22Rv1 (cell line): ENCODE measurements around the gene APOLD1.

ENCODE experiments used
- CTCF ChIP-seq: fragments of 450-650 bp; IDR thresholded peaks from 2 replicates; pipeline ENCODE4 v1.5.1; 2017; ENCODE audit warnings: mild to moderate bottlenecking
- ZFX ChIP-seq: fragments of 450-650 bp; IDR thresholded peaks from 2 replicates; pipeline ENCODE4 v1.6.1; 2017; ENCODE audit warnings: antibody characterized with exemption, borderline replicate concordance

GRCh38 chr12:12791756-12792369 lies 6.4 kb downstream of the APOLD1 start:
- TF ChIP-seq CTCF (no peak), ZFX (no peak)
